SJSA1 (cell line): ENCODE data around the gene NR4A3. TPM values are rescaled to one million over a fixed set of nuclear protein-coding genes. Genes with fewer than 3 reads are reported as not detected.

Experiments used
- DNase-seq, 2 experiments: peaks; one replicate each; pipeline ENCODE4 v3.0.0-alpha.2; 2015 to 2020; ENCODE audit warnings: low spot score in 2 of 2, low read depth in 1 of 2
- H3K27ac ChIP-seq: fragments of 250-450 bp; sonication (Bioruptor Pico); 2 replicates; pipeline ENCODE4 v1.5.1; 2020; ENCODE audit warnings: mild to moderate bottlenecking, moderate library complexity
- H3K27me3 ChIP-seq: fragments of 250-450 bp; sonication (Bioruptor Pico); replicated peaks from 2 replicates; pipeline ENCODE4 v1.5.1; 2020; ENCODE audit warnings: mild to moderate bottlenecking, moderate library complexity
- H3K36me3 ChIP-seq: fragments of 250-450 bp; sonication (Bioruptor Pico); 2 replicates; pipeline ENCODE4 v1.5.1; 2020; ENCODE audit warnings: mild to moderate bottlenecking
- H3K4me1 ChIP-seq: fragments of 250-450 bp; sonication (Bioruptor Pico); replicated peaks from 2 replicates; pipeline ENCODE4 v1.6.1; 2021; ENCODE audit warnings: mild to moderate bottlenecking
- H3K4me3 ChIP-seq: fragments of 250-450 bp; sonication (Bioruptor Pico); 2 replicates; pipeline ENCODE4 v1.5.1; 2020; ENCODE audit warnings: mild to moderate bottlenecking
- H3K9me3 ChIP-seq: fragments of 250-450 bp; sonication (Bioruptor Pico); replicated peaks from 2 replicates; pipeline ENCODE4 v1.5.1; 2020; ENCODE audit warnings: mild to moderate bottlenecking
- total RNA-seq: library from RNA; depleted of rRNA; stranded (reverse); fragments of >200 nt; shearing (Covaris generic); gene quantifications from 2 replicates; pipeline ENCODE4 v1.2.3, GENCODE V29; 2014

Gene NR4A3
- total RNA-seq, 1 experiment from 2014 or later: 0.24 TPM

GRCh38 chr9:99820685-99821395 is 845 bp upstream of the NR4A3 start:
- H3K27me3 ChIP-seq: no peaks in the 10 kb centered on the region
- peak in 1 of 2 experiments; percentile 41 for DNase-seq
- peaks cover 11% of the 10 kb centered on the region for H3K4me1 ChIP-seq
- H3K4me3 ChIP-seq: peak overlapping the region; percentile 96
- peaks cover 3% of the 10 kb centered on the region; the same call in 1 of the 2 replicates for H3K36me3 ChIP-seq
- H3K27ac ChIP-seq: peak overlapping the region; percentile 48
- H3K9me3 ChIP-seq: no peaks in the 10 kb centered on the region

DNA sequence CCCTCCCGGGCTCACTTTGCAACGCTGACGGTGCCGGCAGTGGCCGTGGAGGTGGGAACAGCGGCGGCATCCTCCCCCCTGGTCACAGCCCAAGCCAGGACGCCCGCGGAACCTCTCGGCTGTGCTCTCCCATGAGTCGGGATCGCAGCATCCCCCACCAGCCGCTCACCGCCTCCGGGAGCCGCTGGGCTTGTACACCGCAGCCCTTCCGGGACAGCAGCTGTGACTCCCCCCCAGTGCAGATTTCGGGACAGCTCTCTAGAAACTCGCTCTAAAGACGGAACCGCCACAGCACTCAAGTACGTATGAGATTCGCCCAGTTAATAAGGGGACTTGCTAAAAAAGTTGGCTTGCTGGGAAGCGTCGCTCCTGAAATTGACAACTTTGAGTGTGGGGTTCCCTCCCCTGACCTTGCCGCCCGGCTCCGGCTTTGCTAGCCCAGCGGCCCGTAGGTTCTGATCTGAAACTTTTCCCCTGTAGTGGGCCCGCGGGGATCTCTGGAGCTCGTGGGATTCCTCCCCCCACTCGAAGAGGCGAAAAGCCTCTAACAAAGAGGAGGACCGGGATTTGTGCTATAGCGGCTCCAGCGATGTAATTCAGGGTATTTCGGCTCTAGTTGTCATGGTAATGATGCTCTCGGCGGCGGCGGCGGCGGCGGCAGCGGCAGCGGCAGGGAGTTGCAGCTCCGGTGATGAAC is 572 bp downstream of the NR4A3 start:
- peak overlapping the region; percentile 48 for H3K27ac ChIP-seq
- no peaks in the 10 kb centered on the region for H3K9me3 ChIP-seq
- H3K4me1 ChIP-seq: peaks cover 11% of the 10 kb centered on the region
- peaks cover 3% of the 10 kb centered on the region; the same call in 1 of the 2 replicates for H3K36me3 ChIP-seq
- peak; percentile 52 to 65 for DNase-seq
- no peaks in the 10 kb centered on the region for H3K27me3 ChIP-seq
- peak overlapping the region; percentile 96 for H3K4me3 ChIP-seq

- Histone ChIP-seq H3K9me3 (no peaks in the 10 kb centered on the region), H3K4me3 (peak overlapping the region; percentile 96), H3K36me3 (peaks cover 3% of the 10 kb centered on the region; the same call in 1 of the 2 replicates), H3K4me1 (peaks cover 11% of the 10 kb centered on the region), H3K27ac (no peak overlapping the region), H3K27me3 (no peaks in the 10 kb centered on the region)
- peak; percentile 44 to 59 for DNase-seq
Measured at GRCh38 chr9:99822806-99823591, 1.3 kb downstream of the NR4A3 start.

DNA sequence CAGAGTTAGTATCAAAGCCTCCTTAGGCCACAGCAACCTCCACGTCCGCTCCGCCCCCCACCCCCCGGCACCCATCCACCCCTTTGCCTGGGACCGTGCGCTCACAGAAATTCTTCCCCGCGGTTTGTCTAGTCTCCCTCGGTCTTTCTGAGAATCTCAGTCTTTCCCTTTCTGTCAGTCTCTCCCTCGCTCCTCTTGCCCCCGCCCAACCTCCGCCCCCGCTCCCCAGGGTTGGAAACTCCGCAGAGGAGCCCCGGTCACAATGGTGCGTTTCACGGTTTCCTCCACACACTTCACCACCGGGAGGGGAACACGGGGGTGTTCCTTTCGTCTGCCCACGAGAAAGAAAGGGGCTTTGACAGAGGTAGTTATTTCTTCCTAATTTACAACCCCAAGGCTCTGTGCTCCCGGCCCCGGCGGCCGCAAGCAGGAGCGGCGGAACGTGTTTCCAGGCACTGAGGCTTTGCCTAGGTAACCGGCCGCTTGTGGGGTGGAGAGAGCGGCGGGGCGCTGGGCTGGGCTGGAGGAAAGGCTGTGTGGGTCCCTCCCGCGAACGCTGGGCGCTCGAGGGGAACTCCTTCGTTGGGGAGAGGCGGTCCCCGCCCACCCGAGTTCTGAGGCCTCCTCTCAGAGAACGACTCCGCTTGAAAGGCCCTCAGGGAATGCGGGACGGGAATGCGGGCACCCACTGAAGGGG is 2.1 kb downstream of the NR4A3 start:
- Histone ChIP-seq H3K4me1 (peaks cover 7% of the 10 kb centered on the region), H3K27me3 (no peaks in the 10 kb centered on the region), H3K4me3 (peak overlapping the region; percentile 96), H3K9me3 (no peaks in the 10 kb centered on the region), H3K36me3 (peaks cover 3% of the 10 kb centered on the region; the same call in 1 of the 2 replicates), H3K27ac (no peak overlapping the region)
- DNase-seq: peak; percentile 24 to 47

DNA sequence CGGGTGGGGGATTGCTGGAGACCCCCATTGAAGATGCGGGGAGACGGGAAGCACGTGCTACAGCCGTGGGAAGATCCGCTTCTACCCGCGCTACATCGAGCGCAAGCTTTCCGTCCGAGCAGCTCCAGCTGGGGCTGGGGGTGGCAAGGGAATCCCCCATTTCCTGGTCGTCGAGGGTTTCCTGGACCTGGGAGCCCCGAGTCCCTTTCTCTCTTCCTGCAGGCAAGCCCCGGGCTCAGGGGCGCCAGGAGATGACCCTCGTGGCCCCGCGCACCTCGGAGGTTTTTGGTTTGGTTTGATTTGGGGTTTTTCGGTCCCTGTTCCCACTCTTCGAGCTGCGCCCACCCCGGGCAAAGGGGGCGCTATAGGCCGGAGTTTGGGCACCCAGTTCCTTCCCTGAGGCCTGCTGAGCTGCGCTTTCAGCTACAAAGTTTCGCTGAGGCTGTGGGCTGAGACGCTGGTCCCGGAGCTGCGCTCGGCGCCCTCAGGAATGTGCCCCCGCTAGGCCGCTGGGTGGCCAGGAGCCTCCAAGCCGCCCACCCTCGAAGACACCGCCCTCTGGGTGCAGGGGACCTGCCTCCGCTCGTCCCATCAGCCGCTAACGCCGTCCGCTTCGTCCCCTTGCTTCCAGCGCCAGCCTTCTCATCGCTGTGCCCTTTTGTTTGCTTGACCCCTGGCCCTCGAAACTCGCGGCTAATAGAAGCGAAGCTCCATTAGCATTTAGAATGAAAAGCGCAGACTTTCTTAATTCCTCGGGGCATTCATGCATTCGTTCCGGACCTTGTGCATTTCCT is 2.9 kb downstream of the NR4A3 start:
- Histone ChIP-seq H3K36me3 (peaks cover 1% of the 10 kb centered on the region; the same call in 1 of the 2 replicates), H3K27ac (no peak overlapping the region), H3K4me1 (peaks cover 5% of the 10 kb centered on the region), H3K4me3 (peak overlapping the region; percentile 96), H3K27me3 (no peaks in the 10 kb centered on the region), H3K9me3 (no peaks in the 10 kb centered on the region)
- peak in 1 of 2 experiments; percentile 43 for DNase-seq

GRCh38 chr9:99825172-99826046 is 3.7 kb downstream of the NR4A3 start:
- Histone ChIP-seq H3K4me3 (no peak overlapping the region), H3K36me3 (no peaks in the 10 kb centered on the region)

GRCh38 chr9:99826579-99826978 is 4.9 kb downstream of the NR4A3 start:
- Histone ChIP-seq H3K27ac (no peak overlapping the region), H3K9me3 (no peaks in the 10 kb centered on the region), H3K4me1 (peaks cover 5% of the 10 kb centered on the region), H3K36me3 (no peaks in the 10 kb centered on the region), H3K27me3 (no peaks in the 10 kb centered on the region), H3K4me3 (no peak overlapping the region)
- DNase-seq: no peak

More at GRCh38 chr9:99825172-99826046, 3.7 kb downstream of the NR4A3 start:
- DNase-seq: no peak
- H3K27ac ChIP-seq: no peak overlapping the region
- H3K27me3 ChIP-seq: no peaks in the 10 kb centered on the region
- no peaks in the 10 kb centered on the region for H3K9me3 ChIP-seq
- peaks cover 5% of the 10 kb centered on the region for H3K4me1 ChIP-seq

- Histone ChIP-seq H3K4me3 (no peak overlapping the region), H3K27ac (no peak overlapping the region), H3K4me1 (peaks cover 5% of the 10 kb centered on the region), H3K36me3 (no peaks in the 10 kb centered on the region), H3K9me3 (no peaks in the 10 kb centered on the region), H3K27me3 (no peaks in the 10 kb centered on the region)
- no peak for DNase-seq
Measured at GRCh38 chr9:99827244-99827643, 5.6 kb downstream of the NR4A3 start.

GRCh38 chr9:99828054-99828416 is 6.3 kb downstream of the NR4A3 start:
- Histone ChIP-seq H3K9me3 (no peaks in the 10 kb centered on the region), H3K36me3 (no peaks in the 10 kb centered on the region), H3K4me3 (no peak overlapping the region), H3K27ac (no peak overlapping the region), H3K27me3 (no peaks in the 10 kb centered on the region), H3K4me1 (peaks cover 5% of the 10 kb centered on the region)
- DNase-seq: no peak

GRCh38 chr9:99828417-99829176 is 6.9 kb downstream of the NR4A3 start:
- Histone ChIP-seq H3K36me3 (no peaks in the 10 kb centered on the region), H3K4me3 (no peak overlapping the region), H3K27me3 (no peaks in the 10 kb centered on the region), H3K9me3 (no peaks in the 10 kb centered on the region), H3K27ac (no peak overlapping the region), H3K4me1 (peaks cover 5% of the 10 kb centered on the region)
- DNase-seq: no peak

GRCh38 chr9:99831857-99832557 is 10.3 kb downstream of the NR4A3 start:
- no peak for DNase-seq
- Histone ChIP-seq H3K9me3 (no peaks in the 10 kb centered on the region), H3K36me3 (no peaks in the 10 kb centered on the region), H3K4me3 (no peak overlapping the region), H3K4me1 (no peaks in the 10 kb centered on the region), H3K27me3 (no peaks in the 10 kb centered on the region), H3K27ac (no peak overlapping the region)
